ENCODE results near the gene COX6A2.

COX6A2 gene

DNA sequence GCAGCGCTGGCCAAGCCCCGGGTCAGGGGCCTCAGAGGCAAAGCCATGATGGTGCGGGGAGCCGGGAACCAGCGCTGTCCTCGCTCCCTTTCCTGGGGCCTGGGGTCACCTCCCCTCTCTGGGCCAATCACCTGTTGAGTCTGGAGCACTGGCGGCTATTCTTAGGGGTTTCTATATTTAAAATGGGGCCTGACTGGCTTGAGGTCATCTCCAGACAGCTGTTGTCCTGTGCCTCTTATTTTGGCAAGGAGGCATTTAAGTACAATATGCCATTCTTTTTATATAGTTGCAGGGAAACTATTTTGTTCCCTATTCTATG is at the start of gene COX6A2:
Gene COX6A2 (minus strand): TSS at position 82 of the 319 bp plus-strand sequence. CDS start 35 bp downstream, at position 47.
- no peak for DNase-seq (ENCODE audit: low read depth)

DNA sequence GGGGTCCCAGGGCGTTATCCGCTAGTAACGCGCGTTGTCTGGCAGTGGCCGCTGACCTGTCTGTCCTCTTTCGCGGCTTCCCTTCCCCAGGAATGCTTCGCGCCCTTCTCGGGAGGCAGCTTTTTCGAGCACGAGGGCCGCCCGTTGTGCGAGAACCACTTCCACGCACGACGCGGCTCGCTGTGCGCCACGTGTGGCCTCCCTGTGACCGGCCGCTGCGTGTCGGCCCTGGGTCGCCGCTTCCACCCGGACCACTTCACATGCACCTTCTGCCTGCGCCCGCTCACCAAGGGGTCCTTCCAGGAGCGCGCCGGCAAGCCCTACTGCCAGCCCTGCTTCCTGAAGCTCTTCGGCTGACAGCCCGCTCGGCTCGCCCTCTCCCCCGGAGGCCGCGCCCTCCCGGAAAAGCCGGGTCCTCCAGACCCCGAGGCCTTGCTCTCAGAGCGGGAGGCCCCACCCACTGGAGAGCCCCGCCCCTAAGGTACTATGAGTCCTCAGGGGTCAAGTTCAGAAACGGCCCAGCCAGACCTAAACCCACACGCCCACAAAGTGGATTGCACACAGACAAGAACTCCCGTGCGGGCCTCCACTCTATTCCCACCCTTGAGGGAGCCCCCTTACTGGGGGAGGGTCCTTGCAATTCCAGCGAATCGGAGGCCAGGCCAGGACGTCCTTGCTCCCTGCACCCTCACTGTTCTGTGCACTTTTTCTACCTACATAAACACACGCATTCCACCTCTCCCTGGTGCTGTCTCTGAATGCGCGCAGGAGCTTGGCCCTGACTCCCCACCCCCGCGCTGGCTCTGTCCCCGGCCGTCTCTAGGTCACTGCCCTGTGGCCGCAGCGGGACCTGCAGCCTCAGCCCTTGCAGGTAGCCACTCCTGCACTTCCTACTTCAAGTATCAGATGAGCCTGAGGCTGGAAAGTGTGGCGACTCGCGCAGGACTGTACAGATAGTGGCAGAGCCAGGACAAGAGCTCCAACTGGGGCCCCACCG is 49.4 kb upstream of the COX6A2 start:
- no peak for DNase-seq (ENCODE audit: low read depth)

DNA sequence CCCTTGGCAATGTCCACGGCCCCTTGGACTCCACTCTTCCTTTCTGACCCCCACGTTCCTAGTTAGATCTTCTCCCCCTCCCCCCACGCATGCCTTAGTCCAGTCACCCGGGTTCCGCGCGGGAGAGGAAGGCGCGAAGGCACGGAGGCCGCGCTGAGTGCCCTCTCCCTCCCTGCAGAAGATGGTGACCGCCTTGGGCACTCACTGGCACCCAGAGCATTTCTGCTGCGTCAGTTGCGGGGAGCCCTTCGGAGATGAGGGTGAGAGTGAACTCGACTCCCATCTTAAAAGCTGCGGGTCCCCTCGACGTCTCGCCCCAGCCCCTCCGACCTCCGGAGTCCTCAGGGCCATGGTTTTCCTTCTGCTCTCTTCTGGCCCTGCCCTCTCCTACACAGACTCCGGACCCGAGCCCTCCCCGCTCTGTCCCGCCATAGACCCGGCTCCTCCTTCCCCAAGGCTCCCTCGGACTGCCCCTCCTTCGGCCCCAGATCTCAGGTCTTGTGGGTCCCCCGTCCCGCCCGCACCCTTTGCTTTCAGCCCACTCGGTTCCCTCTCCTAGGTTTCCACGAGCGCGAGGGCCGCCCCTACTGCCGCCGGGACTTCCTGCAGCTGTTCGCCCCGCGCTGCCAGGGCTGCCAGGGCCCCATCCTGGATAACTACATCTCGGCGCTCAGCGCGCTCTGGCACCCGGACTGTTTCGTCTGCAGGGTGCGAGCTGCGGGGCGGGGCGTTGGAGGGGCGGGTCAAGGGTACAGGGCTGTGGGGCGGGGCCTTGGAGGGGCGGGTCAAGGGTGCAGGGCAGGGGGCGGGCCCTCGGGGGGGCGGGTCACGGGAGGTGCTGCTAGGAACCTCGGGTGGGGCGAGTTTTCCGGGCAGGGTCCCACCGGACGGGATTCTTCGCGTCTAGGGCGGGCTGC is 48.4 kb upstream of the COX6A2 start:
- DNase-seq (ENCODE audit: low read depth), result peak; percentile 84

DNA sequence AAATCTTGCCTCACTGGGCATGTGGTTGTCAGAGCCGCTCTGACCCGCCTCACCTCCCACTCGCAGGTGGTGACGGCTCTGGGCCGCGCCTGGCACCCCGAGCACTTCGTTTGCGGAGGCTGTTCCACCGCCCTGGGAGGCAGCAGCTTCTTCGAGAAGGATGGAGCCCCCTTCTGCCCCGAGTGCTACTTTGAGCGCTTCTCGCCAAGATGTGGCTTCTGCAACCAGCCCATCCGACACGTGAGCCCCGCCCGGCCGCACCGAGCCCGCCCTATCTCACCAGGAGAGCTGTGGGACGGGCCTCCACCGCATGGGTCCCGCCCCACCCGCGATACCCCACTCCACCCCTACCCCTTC is 47.8 kb upstream of the COX6A2 start:
- no peak for DNase-seq (ENCODE audit: low read depth)

DNA sequence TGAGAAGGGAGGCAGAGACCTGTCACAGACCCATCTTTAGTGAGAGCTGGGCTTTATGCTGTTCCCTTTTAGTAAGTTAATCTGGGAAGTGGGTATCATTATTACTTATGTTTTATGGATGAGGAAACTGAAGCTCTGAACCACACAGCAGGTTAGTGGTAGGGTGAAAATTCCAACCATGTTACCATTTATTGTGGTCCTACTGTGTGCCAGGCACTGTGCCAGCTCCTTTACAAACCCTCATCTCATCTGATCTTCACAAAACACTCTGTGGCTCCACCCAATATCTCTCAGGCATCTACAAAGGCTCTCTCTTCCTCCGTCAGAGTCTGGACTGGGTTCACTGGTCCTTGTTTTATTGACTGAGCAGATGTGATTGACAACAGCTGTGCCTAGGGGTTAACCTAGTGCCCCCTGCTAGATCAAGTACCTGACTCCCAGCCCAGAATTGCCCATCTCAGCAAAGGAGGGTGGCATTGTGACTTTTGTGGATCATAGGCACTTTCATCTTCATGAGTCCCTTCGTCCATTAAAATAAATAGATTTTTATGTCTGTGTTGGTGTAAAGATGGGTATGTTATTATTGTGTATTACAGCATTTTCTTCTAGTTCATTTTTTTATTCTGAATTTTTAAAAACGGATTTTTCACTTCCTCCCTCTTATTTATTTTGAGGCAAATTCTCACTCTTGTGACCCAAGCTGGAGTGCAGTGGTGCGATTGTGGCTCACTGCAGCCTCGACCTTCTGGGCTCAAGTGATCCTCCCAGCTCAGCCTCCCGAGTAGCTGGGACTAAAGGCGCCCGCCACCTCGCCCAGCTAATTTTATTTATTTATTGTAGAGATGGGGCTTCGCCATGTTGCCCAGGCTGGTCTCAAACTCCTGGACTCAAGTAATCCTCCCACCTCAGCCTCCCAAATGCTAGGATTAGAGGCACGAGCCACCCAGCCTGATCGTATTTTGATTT is 46.9 kb upstream of the COX6A2 start:
- no peak for DNase-seq (ENCODE audit: low read depth)

DNA sequence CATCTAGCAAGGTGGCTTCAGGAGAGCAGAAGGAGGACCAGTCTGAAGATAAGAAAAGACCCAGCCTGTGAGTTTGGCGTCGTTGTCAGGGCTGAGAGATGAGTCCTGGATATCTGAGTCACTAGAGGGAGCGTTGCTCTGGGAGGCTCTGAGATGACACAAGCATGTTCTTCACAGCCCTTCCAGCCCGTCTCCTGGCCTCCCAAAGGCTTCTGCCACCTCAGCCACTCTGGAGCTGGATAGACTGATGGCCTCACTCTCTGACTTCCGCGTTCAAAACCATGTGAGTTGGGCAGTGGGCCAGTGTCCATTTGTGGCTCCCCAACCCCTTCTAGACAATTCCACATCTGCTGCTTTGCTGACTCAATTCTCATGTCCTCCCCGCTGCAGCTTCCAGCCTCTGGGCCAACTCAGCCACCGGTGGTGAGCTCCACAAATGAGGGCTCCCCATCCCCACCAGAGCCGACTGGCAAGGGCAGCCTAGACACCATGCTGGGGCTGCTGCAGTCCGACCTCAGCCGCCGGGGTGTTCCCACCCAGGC is 46.1 kb upstream of the COX6A2 start:
- DNase-seq (ENCODE audit: low read depth), result no peak

DNA sequence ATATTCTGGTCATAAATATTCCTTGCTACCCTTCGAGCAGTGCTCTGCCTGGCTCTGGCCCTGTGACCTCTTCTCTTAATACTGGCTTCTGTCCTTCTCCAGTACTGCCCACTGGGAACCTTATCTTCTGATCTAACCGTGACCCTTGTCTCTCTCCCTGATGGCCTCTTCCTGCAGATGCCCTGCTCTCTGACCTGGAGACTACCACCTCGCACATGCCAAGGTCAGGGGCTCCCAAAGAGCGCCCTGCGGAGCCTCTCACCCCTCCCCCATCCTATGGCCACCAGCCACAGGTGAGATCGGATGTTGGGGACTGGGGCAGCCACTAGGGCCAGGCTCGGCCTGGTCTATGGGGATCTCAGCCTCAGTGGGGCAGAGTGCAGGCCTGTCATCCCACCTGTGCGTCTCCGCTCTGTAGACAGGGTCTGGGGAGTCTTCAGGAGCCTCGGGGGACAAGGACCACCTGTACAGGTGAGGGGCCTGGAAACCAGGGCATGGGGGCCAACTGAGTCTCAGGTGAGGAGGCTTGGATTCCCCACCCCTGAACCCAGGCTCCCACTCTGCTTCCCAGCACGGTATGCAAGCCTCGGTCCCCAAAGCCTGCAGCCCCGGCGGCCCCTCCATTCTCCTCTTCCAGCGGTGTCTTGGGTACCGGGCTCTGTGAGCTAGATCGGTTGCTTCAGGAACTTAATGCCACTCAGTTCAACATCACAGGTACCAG is 45.3 kb upstream of the COX6A2 start:
- no peak for DNase-seq (ENCODE audit: low read depth)

DNA sequence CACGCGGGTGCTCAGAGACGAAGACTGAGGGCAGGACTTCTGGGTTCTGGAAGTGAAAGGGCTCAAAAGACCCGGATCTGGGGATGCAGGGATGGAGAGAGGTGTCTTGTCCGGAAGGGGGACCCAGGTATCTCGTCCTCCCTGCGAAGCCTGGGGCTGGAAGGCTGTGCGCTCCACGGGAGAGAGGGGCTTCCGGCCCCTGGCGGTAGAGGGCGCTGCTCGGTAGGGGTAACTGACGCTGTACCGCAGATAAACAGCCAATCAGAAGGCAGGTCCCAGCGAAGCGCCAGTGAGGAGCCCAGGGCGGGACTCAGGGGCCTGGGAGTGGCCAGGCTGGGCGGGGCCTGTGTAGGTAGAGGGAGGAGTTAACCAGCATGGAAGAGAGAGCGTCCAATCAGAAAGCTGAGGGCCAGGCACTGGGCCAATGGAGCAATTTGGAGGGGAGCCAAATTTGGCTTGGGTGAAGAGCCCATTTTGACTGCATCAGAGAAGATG is 44.6 kb upstream of the COX6A2 start:
- no peak for DNase-seq (ENCODE audit: low read depth)

DNA sequence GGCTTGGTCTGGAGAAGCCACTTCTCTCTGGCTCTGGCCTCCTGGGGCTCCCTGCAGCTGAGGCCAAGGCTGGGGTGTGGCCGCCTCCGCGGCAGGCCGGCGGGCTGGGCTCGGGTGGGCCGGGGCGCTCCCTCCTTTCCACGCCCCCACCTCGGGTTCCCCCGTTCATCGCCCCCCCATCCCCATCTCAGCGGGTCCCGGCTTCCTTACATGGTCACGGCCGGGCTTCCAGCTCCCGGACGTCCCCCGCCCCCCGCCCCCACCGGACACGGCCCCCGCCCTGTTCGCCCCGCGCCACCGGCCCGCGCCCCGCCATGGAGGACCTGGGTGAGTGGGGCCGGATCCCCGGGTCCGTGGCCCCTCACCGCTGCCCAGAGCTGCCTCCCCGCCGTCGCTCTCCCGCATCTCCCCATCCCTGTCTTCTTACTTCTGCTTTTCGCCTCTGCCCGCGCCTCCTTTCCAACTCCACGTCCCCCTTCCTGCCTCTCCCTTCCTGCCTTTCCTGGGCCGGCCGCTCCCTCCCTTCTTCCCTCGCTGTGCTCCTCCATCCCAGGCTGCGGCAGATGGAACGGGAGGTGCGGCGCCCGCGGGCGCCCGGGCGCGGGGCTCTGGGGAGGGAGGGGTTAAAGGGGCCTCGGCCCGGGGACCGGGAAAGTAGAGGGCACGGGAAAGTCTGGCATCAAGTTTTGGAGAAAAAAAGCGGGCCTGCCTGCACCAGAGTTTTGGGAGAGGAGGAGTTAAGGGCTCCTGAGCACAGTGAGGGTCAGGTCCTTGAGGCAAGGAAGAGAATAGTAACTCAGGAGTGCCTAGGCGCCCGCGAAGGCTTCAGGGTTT is 43.9 kb upstream of the COX6A2 start, which contains the start of gene TGFB1I1:
Gene TGFB1I1 (plus strand): TSS at position 278 of the 834 bp plus-strand sequence. CDS start 37 bp downstream, at position 315.
- no peak for DNase-seq (ENCODE audit: low read depth)

DNA sequence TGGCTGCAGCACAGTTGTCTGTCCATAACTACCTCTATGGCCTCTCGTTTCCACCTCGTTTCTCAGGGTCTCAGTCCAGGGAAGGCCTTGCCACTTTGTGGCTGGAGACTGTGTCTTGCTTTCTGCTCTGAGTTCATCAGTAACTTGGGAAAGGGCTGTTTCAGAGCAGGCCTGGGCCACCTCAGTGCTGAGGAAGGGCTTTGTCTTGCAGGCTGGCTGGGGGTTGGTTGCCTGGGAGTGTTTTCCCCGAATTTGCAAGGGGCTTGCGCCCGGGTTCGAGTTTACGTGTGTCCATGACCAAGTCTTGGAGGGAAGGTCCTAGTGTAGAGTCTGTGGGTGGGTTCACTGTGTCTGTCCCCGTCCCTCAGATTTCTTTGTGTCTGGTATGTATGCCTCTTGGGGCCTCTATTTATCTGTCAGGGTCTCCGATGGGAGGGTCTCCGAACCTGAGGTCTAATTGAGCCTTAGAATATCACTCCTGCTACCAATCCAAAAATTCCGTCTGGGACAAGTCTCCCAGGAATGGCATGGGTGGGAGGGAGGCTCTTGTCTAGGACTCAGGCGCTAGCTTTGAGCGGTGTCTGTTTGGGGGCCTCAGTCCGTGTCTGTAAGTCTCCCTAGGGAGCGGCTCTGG is 43.2 kb upstream of the COX6A2 start:
- DNase-seq (ENCODE audit: low read depth), result no peak

DNA sequence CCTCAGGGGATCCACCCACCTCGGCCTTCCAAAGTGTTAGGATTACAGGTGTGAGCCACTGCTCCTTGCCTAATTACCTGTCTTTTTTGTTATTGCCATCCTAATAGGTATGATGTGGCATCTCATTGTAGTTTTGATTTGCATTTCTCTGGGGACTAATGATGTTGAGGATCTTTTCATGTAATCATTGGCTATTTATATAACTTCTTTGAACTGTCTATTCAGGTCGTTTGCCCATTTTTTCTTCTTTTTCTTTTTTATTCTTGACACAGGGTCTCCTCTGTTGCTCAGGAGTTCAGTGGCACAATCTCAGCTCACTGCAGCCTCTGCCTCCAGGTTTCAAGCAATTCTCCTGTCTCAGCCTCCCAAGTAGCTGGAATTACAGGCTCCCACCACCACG is 42.5 kb upstream of the COX6A2 start:
- no peak for DNase-seq (ENCODE audit: low read depth)

DNA sequence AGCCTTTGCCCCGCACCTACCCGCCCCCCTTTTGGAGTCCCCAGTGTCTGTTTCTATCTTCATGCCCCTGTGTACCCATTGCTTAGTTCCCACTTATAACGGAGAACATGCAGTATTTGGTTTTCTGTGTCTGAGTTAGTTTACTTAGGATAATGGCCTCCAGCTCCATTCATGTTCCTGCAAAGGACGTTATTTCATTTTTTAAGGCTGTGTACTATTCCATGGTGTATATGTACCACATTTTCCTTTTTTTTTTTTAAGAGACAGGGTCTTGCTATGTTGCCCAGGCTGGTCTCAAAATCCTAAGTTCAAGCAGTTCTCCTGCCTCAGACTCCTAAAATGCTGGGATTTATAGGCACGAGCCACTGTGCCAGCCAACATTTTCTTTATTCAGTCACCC is 39.7 kb upstream of the COX6A2 start:
- DNase-seq (ENCODE audit: low read depth), result no peak

DNA sequence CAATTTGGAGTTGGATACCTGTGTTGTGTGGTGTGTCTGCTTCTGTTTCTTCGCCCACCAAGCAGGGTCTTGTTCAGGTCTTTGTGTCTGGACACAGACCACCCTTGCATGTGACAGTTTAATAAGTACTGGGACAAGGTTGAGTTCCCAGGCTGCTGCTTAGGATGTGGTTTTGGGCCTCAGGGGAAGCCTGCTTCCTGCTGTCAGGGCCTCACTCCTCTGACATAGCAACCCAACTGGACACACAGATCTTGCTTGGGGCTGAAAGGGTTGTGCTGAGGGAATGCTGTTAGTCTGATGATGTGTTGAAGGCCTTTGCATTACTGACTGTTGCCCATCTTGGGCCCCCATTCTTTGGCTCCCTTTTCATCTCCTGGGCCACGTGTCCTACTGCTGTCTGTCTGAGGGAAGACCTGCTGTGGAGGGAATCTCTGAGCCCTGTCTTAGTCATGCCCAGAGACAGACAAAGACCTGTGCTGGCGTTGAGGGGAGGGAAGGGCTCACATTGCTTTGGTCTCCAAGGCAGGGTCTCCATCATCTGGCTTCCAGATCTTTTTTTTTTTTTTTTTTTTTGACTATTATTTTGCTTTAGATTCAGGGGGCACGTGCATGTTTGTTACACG is 39.1 kb upstream of the COX6A2 start:
- DNase-seq (ENCODE audit: low read depth), result no peak

DNA sequence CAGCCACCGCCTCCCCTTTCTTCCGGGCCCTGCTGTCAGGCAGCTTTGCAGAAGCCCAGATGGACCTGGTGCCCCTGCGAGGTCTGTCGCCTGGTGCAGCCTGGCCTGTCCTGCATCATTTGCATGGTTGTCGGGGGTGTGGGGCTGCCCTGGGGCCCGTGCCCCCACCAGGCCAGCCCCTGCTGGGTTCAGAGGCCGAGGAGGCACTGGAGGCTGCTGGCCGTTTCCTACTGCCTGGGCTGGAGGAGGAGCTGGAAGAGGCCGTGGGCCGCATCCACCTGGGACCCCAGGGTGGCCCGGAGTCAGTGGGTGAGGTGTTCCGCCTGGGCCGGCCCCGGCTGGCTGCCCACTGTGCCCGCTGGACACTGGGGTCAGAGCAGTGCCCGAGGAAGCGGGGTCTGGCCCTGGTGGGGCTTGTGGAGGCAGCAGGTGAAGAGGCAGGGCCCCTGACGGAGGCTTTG is 38.3 kb upstream of the COX6A2 start:
- DNase-seq (ENCODE audit: low read depth), result no peak

DNA sequence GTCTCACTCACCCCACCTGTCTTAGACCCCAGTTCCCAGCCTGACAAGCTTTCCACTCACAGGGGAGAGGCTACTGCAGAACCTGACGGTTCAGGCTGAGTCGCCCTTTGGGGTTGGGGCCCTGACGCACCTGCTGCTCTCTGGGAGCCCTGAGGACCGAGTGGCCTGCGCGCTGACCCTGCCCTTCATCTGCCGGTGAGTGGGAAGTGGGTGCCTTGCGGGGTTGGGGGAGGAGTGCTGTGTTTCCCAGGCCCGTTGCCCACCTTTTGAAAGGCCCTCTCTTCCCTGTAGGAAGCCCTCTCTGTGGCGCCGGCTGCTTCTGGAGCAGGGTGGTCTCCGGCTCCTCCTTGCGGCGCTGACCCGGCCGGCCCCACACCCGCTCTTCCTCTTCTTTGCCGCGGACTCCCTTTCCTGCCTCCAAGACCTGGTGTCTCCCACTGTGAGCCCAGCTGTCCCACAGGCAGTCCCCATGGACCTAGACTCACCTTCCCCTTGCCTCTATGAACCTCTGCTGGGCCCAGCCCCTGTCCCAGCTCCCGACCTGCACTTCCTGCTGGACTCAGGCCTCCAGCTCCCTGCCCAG is 37.7 kb upstream of the COX6A2 start:
- DNase-seq (ENCODE audit: low read depth), result no peak

DNA sequence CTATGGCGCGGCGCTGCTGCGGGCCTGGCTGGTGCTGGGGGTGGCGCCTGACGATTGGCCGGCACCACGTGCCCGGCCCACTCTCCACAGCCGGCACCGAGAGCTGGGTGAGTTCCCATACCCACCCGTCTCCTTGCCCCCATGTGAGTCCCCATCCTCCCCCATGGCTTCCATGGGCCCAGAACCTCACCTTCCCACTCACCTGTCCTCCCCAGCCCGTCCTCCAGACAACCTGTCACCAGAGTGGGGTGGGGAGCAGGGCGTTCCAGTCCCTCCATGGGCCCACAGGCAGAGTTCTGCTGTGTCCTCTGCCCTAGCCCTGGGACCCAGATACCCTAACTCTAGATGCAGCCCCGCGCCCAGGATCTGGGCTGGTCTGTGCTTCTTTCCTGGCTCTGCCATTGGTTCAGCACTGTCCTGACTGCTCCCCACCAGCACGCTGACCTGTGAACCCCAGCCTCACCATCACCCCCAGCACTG is 36.7 kb upstream of the COX6A2 start:
- no peak for DNase-seq (ENCODE audit: low read depth)

DNA sequence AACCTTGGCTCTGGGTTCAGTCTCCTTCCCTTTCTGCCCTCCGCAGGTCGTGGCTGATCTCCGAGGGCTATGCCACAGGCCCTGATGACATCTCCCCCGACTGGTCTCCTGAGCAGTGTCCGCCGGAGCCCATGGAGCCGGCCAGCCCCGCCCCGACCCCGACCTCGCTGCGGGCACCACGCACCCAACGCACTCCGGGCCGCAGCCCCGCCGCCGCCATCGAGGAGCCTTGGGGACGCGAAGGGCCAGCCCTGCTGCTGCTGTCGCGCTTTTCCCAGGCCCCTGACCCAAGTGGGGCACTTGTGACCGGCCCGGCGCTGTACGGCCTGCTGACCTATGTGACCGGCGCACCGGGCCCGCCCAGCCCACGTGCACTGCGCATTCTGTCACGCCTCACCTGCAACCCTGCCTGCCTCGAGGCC is 36.2 kb upstream of the COX6A2 start:
- no peak for DNase-seq (ENCODE audit: low read depth)
